Endothelial cell of umbilical vein (primary cell): Measurements from ENCODE around the gene ATXN7L1. TPM values are rescaled to one million over a fixed set of nuclear protein-coding genes. Genes with fewer than 3 reads are reported as not detected.

Experiments
- BruUV-seq: library from RNA; stranded (reverse); fragments of 400-500 nt; replicated peaks from 2 replicates; lab custom pipeline; 2021; lab: Mats Ljungman, UMichigan
- CTCF ChIA-PET: fragments of 300-600, 350-600 bp; sonication (Branson Sonifier 250); formaldehyde crosslinking; loops from one replicate; lab custom pipeline; 2021; ENCODE audit warnings: antibody characterized with exemption, inconsistent platforms; lab: Charles Lee
- POLR2A ChIA-PET: fragments of 300-600, 350-600 bp; sonication (Branson Sonifier 250); formaldehyde crosslinking; loops from one replicate; lab custom pipeline; 2021; ENCODE audit warnings: antibody characterized with exemption, inconsistent platforms; lab: Charles Lee
- DNase-seq: peaks from one replicate; pipeline ENCODE4 v3.0.0-alpha.2; 2011; ENCODE audit warnings: low read depth, low spot score
- FAIRE-seq: peaks from 2 replicates; lab custom pipeline; 2011; peaks lifted over from hg19 to GRCh38; lab: Jason Lieb, UNC
- H2AFZ ChIP-seq: 2 replicates; pipeline ENCODE4 v1.6.0; 2012; ENCODE audit warnings: low read depth, low read length, control low read depth, inconsistent platforms
- H3K27ac ChIP-seq: 2 replicates; pipeline ENCODE4 v1.5.1; 2011; ENCODE audit warnings: low read depth, mild to moderate bottlenecking, control low read depth, low read length, moderate library complexity; ENCODE audit not compliant: insufficient read depth
- H3K27me3 ChIP-seq, 2 experiments: 2 replicates each; pipeline versions ENCODE4 v1.6.0 to v1.6.1; 2011; ENCODE audit warnings: low read length in 2 of 2, mixed read lengths in 1 of 2; ENCODE audit not compliant: control insufficient read depth in 2 of 2, insufficient read depth in 2 of 2
- H3K36me3 ChIP-seq, 2 experiments: 2 replicates in 1 of 2; 3 replicates in 1 of 2; pipeline ENCODE4 v1.5.1; 2011; ENCODE audit warnings: low read length in 2 of 2, mild to moderate bottlenecking in 1 of 2, moderate library complexity in 1 of 2; ENCODE audit not compliant: control insufficient read depth in 2 of 2, insufficient read depth in 2 of 2; ENCODE audit errors: extremely low read depth in 1 of 2
- H3K4me1 ChIP-seq: 3 replicates; pipeline ENCODE4 v1.5.1; 2011; ENCODE audit warnings: mild to moderate bottlenecking, low read length; ENCODE audit not compliant: control insufficient read depth, insufficient read depth; ENCODE audit errors: extremely low read depth
- H3K4me2 ChIP-seq: 2 replicates; pipeline ENCODE4 v1.6.1; 2011; ENCODE audit warnings: low read length, control low read depth, mixed read lengths; ENCODE audit not compliant: insufficient read depth
- H3K4me3 ChIP-seq, 3 experiments: fragments of 200-600 bp in 1 of 3; sonication (generic), shearing (Covaris generic) in 1 of 3; replicated peaks in 1 of 3; 2 replicates each; pipeline ENCODE4 v1.5.1; 2011 to 2016; ENCODE audit warnings: control low read depth in 3 of 3, low read length in 3 of 3, mild to moderate bottlenecking in 2 of 3, inconsistent platforms in 1 of 3, low read depth in 1 of 3, moderate library complexity in 1 of 3; ENCODE audit not compliant: insufficient read depth in 1 of 3
- H3K79me2 ChIP-seq: 2 replicates; pipeline ENCODE4 v1.6.0; 2012; ENCODE audit warnings: low read length, inconsistent platforms; ENCODE audit not compliant: control insufficient read depth, insufficient read depth
- H3K9ac ChIP-seq: replicated peaks from 2 replicates; pipeline ENCODE3; 2011; ENCODE audit warnings: low read length, control low read depth; ENCODE audit not compliant: insufficient read depth; ENCODE audit errors: extremely low read depth
- H3K9me1 ChIP-seq: replicated peaks from 3 replicates; pipeline ENCODE4 v1.6.0; 2011; ENCODE audit warnings: mild to moderate bottlenecking, low read length; ENCODE audit not compliant: control insufficient read depth, insufficient read depth; ENCODE audit errors: extremely low read depth
- H3K9me3 ChIP-seq: replicated peaks from 2 replicates; pipeline ENCODE4 v1.5.1; 2012; ENCODE audit warnings: low read length, inconsistent platforms; ENCODE audit not compliant: control insufficient read depth, insufficient read depth
- H4K20me1 ChIP-seq: replicated peaks from 2 replicates; pipeline ENCODE3; 2011; ENCODE audit warnings: mild to moderate bottlenecking, low read length; ENCODE audit not compliant: control insufficient read depth, insufficient read depth; ENCODE audit errors: extremely low read depth
- JUN ChIP-seq: IDR thresholded peaks from 2 replicates; pipeline ENCODE4 v1.6.1; 2011; ENCODE audit warnings: borderline replicate concordance, low read depth; ENCODE audit not compliant: insufficient read length, insufficient read depth
- MYC ChIP-seq: IDR thresholded peaks from one replicate; pipeline ENCODE4 v1.6.1; 2011; ENCODE audit warnings: mild to moderate bottlenecking, low read depth, low read length
- POLR2A ChIP-seq: IDR thresholded peaks from 2 replicates; pipeline ENCODE4 v1.6.1; 2012; ENCODE audit warnings: low read depth, mild to moderate bottlenecking, control low read depth, low read length
- POLR2AphosphoS5 ChIP-seq: IDR thresholded peaks from 2 replicates; pipeline ENCODE4 v1.6.1; 2012; ENCODE audit warnings: low read depth, mild to moderate bottlenecking, control low read depth, low read length, moderate library complexity; ENCODE audit not compliant: insufficient read depth
- dilution Hi-C: fragments of 300-500 bp; cut with MboI; formaldehyde crosslinking; loops from one replicate; pipeline ENCODE4 v1.15.0; 2019; ENCODE audit warnings: low sequenced_read_pairs; ENCODE audit not compliant: extremely low pct_ligation_motif_present
- intact Hi-C: fragments of 100-400 bp; cut with micrococcal nuclease; formaldehyde crosslinking; loops from one replicate; pipeline ENCODE4 v1.10.0; 2022
- polyA plus RNA-seq, 4 experiments: library from polyadenylated mRNA; depleted of rRNA in 3 of 4; stranded (reverse) in 3 of 4; unstranded in 1 of 4; fragments of >200 nt; gene quantifications; 2 replicates each; pipeline versions ENCODE4 v1.2.1 to v1.2.3, GENCODE V29; 2011 to 2012; ENCODE audit warnings: missing spikeins in 1 of 4
- total RNA-seq: library from RNA; stranded (reverse); gene quantifications from 2 replicates; pipeline ENCODE4 v1.2.3, GENCODE V29; 2021
- TF ChIP-seq, protein P1 (sequence below): IDR thresholded peaks from 2 replicates; pipeline ENCODE4 v1.6.1; 2011; ENCODE audit not compliant: insufficient read depth, insufficient read length

Gene ATXN7L1
- total and polyA plus RNA-seq, 2 donors (not counting 3 experiments of a cell fraction or from before 2014, with no cell fraction given): 4.6 to 15.6 TPM

DNA sequence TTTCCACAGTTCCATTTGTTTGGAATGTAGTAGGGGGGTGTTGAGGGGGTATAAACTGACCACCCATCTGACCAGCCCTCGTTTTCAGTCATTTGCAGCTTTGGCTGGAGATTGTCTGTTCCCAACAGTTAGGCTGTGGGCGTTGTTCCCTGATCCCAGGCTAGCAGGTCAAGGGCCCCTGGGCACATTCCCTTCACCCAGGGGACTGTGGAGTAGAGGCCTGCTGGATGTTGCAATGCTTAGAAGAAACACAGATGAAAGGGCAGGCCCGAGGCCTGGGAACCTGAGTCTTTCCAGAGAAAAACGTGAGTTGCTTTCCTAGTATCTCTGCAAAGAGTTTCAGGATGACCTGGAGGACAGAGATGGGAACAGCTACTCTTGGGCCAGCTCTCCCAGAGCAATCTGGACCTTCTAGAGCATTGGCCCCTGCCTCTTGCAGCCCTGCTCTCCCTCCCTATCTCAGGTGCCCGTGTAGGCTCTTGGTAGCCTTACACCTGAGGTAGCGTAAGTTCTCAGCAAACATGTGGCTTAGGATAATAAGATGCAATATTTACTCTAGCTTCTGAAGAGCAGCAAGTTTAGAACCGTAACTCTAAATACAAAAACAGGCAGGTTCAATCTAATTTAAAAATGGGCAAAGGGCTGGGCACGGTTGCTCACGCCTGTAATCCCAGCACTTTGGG, 195.8 kb downstream of the ATXN7L1 start:
- H3K36me3 ChIP-seq: no peaks in the 10 kb centered on the region
- H3K9me1 ChIP-seq: no peaks in the 10 kb centered on the region
- intact Hi-C loops (no loop called here), dilution Hi-C loops (no loop called here)
- BruUV-seq: no TSS peak
- H3K79me2 ChIP-seq: no peaks in the 10 kb centered on the region
- H3K4me3 ChIP-seq: no peak overlapping the region
- ChIA-PET POLR2A (interaction anchor here (0.5 kb wide), 1 partner anchor 45 kb away, joined by 4 read pairs; no protein-coding TSS in a partner anchor), CTCF (interaction anchor here (0.6 kb wide), 1 partner anchor 23 kb away, joined by 3 read pairs; no protein-coding TSS in a partner anchor)
- peaks cover 17% of the 10 kb centered on the region for H3K4me1 ChIP-seq
- TF ChIP-seq POLR2A: no peak
- no peak for TF ChIP-seq POLR2AphosphoS5
- TF ChIP-seq JUN: no peak
- no peak for TF ChIP-seq MYC
- H3K27me3 ChIP-seq: no peaks in the 10 kb centered on the region
- no peak overlapping the region for H2AFZ ChIP-seq
- no peak overlapping the region for H3K9ac ChIP-seq
- no peak overlapping the region for H3K4me2 ChIP-seq
- DNase-seq: no peak
- no peak overlapping the region for H3K27ac ChIP-seq
- FAIRE-seq: no peak
- no peaks in the 10 kb centered on the region for H4K20me1 ChIP-seq
- no peaks in the 10 kb centered on the region for H3K9me3 ChIP-seq

DNA sequence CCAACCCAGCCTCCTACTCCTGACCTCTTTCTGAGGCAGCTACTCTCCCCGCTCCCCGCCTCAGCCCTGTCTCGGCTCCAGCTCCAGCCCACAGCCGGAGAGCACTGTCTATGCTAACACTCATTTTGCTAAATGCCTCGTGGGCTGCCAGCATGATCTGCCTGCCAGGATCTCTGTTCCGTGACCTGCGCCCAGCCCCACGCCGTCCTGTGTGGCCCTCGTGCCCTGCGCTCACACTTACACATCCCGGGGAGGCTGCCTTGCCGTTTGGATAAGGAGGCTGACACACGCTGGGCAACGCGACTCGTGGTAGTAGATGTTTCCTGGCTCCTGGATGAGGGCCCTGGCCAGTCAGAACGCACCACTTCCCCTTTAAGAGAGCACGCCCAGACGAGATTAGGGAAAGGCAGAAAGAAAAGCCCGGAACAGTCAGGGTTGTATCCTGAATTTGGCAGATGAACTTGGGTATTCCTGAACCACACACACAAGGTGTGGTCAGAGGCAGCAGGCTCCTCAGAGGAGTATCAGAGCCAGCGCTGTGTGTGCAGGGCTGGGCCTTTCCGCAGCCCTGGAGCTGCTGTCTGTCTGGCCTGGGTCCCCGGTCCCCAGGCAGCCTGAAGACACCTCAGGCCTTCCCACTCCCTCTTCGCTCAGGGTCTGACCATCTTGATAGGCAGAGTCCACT, 197.4 kb downstream of the ATXN7L1 start:
- Histone ChIP-seq H3K27me3 (no peaks in the 10 kb centered on the region), H3K4me2 (peak overlapping the region; percentile 15), H3K9me3 (no peaks in the 10 kb centered on the region), H3K4me3 (no peak overlapping the region), H4K20me1 (no peaks in the 10 kb centered on the region), H3K79me2 (no peaks in the 10 kb centered on the region), H3K9me1 (no peaks in the 10 kb centered on the region), H2AFZ (peak overlapping the region; percentile 68), H3K36me3 (no peaks in the 10 kb centered on the region), H3K27ac (no peak overlapping the region), H3K4me1 (peaks cover 17% of the 10 kb centered on the region), H3K9ac (no peak overlapping the region)
- DNase-seq (peak; percentile 69), FAIRE-seq (peak; percentile 93)
- TF ChIP-seq, protein P1, sequence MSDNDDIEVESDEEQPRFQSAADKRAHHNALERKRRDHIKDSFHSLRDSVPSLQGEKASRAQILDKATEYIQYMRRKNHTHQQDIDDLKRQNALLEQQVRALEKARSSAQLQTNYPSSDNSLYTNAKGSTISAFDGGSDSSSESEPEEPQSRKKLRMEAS: no peak
- ChIA-PET CTCF (interaction anchor here (1.8 kb wide), 1 partner anchor 22 kb away, joined by 6 read pairs; no protein-coding TSS in a partner anchor), POLR2A (no interaction called here)
- intact Hi-C loops: no loop called here
- BruUV-seq: no TSS peak
- dilution Hi-C loops: no loop called here
